Measurements from ENCODE around the gene FOXF1. TPM values are rescaled to one million over a fixed set of nuclear protein-coding genes. Genes with fewer than 3 reads are reported as not detected.

The FOXF1 gene
- total and polyA plus RNA-seq, 9 of the 15 experiments (the other 6 are each of a cell fraction or from before 2014, with no cell fraction given), result 0.04 TPM; not detected in 8

DNA sequence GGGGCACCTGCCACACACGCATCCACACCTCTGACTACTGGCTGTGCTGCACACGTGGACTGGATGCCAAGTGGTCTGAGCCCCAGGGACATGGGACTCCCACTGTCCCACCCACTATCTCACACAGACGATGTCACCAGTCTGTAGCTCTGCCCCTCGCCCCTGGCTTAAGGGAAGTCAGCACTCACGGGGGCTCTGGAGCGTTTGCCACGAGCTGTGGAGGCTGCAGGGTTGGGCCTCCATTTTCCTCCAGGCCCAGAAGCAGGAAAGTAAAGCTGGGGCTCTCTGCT, 22.1 kb downstream of the FOXF1 start (continued):
- TF ChIP-seq, protein P1, sequence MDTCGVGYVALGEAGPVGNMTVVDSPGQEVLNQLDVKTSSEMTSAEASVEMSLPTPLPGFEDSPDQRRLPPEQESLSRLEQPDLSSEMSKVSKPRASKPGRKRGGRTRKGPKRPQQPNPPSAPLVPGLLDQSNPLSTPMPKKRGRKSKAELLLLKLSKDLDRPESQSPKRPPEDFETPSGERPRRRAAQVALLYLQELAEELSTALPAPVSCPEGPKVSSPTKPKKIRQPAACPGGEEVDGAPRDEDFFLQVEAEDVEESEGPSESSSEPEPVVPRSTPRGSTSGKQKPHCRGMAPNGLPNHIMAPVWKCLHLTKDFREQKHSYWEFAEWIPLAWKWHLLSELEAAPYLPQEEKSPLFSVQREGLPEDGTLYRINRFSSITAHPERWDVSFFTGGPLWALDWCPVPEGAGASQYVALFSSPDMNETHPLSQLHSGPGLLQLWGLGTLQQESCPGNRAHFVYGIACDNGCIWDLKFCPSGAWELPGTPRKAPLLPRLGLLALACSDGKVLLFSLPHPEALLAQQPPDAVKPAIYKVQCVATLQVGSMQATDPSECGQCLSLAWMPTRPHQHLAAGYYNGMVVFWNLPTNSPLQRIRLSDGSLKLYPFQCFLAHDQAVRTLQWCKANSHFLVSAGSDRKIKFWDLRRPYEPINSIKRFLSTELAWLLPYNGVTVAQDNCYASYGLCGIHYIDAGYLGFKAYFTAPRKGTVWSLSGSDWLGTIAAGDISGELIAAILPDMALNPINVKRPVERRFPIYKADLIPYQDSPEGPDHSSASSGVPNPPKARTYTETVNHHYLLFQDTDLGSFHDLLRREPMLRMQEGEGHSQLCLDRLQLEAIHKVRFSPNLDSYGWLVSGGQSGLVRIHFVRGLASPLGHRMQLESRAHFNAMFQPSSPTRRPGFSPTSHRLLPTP (IDR thresholded peaks at IDR 0.05; ENCODE audit: borderline replicate concordance, extremely low read depth, insufficient read length), result no peak
- no peak for TF ChIP-seq RBM15 (IDR thresholded peaks at IDR 0.05; ENCODE audit: insufficient read depth, low read length)
- TF ChIP-seq MCM7 (IDR thresholded peaks at IDR 0.05), result no peak
- TF ChIP-seq, protein P2, sequence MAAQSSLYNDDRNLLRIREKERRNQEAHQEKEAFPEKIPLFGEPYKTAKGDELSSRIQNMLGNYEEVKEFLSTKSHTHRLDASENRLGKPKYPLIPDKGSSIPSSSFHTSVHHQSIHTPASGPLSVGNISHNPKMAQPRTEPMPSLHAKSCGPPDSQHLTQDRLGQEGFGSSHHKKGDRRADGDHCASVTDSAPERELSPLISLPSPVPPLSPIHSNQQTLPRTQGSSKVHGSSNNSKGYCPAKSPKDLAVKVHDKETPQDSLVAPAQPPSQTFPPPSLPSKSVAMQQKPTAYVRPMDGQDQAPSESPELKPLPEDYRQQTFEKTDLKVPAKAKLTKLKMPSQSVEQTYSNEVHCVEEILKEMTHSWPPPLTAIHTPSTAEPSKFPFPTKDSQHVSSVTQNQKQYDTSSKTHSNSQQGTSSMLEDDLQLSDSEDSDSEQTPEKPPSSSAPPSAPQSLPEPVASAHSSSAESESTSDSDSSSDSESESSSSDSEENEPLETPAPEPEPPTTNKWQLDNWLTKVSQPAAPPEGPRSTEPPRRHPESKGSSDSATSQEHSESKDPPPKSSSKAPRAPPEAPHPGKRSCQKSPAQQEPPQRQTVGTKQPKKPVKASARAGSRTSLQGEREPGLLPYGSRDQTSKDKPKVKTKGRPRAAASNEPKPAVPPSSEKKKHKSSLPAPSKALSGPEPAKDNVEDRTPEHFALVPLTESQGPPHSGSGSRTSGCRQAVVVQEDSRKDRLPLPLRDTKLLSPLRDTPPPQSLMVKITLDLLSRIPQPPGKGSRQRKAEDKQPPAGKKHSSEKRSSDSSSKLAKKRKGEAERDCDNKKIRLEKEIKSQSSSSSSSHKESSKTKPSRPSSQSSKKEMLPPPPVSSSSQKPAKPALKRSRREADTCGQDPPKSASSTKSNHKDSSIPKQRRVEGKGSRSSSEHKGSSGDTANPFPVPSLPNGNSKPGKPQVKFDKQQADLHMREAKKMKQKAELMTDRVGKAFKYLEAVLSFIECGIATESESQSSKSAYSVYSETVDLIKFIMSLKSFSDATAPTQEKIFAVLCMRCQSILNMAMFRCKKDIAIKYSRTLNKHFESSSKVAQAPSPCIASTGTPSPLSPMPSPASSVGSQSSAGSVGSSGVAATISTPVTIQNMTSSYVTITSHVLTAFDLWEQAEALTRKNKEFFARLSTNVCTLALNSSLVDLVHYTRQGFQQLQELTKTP (IDR thresholded peaks at IDR 0.05; ENCODE audit: low read depth in 1 of 2, partially characterized antibody in 2 of 2), result no peak
- no peak for TF ChIP-seq ELF2 (CRISPR knock-in tag; IDR thresholded peaks at IDR 0.05)
- TF ChIP-seq, protein P3, sequence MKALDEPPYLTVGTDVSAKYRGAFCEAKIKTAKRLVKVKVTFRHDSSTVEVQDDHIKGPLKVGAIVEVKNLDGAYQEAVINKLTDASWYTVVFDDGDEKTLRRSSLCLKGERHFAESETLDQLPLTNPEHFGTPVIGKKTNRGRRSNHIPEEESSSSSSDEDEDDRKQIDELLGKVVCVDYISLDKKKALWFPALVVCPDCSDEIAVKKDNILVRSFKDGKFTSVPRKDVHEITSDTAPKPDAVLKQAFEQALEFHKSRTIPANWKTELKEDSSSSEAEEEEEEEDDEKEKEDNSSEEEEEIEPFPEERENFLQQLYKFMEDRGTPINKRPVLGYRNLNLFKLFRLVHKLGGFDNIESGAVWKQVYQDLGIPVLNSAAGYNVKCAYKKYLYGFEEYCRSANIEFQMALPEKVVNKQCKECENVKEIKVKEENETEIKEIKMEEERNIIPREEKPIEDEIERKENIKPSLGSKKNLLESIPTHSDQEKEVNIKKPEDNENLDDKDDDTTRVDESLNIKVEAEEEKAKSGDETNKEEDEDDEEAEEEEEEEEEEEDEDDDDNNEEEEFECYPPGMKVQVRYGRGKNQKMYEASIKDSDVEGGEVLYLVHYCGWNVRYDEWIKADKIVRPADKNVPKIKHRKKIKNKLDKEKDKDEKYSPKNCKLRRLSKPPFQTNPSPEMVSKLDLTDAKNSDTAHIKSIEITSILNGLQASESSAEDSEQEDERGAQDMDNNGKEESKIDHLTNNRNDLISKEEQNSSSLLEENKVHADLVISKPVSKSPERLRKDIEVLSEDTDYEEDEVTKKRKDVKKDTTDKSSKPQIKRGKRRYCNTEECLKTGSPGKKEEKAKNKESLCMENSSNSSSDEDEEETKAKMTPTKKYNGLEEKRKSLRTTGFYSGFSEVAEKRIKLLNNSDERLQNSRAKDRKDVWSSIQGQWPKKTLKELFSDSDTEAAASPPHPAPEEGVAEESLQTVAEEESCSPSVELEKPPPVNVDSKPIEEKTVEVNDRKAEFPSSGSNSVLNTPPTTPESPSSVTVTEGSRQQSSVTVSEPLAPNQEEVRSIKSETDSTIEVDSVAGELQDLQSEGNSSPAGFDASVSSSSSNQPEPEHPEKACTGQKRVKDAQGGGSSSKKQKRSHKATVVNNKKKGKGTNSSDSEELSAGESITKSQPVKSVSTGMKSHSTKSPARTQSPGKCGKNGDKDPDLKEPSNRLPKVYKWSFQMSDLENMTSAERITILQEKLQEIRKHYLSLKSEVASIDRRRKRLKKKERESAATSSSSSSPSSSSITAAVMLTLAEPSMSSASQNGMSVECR (CRISPR knock-in tag; IDR thresholded peaks at IDR 0.05), result no peak
- TF ChIP-seq GATAD2B (IDR thresholded peaks at IDR 0.05; ENCODE audit: borderline replicate concordance), result no peak
- no peak for TF ChIP-seq HNRNPK (IDR thresholded peaks at IDR 0.05; ENCODE audit: low read depth, low read length, poor library complexity, severe bottlenecking)
- TF ChIP-seq NFIC (IDR thresholded peaks at IDR 0.05), result no peak

All from K562 (cell line).